Posterior vena cava (tissue), 2 donors: ENCODE results near the gene AMH. TPM values are rescaled to one million over a fixed set of nuclear protein-coding genes. Genes with fewer than 3 reads are reported as not detected.

ENCODE experiments used
- DNase-seq: peaks from one replicate; pipeline ENCODE4 v3.0.0-alpha.2; 2020; ENCODE audit warnings: low spot score
- intact Hi-C, 2 donors: fragments of 100-400 bp; cut with DNase I; formaldehyde crosslinking; loops; one replicate each; pipeline versions ENCODE4 v1.14.1 to v1.14.2; 2022 to 2023
- total RNA-seq, 2 donors: library from RNA; stranded (reverse); fragmentation: NEBNext Ultra II Directional; extraction: Animal tissue kit (Norgen Biotek cat#: 25700); gene quantifications; one replicate each; pipeline ENCODE4 v1.2.1, GENCODE V29; 2021
- donor health status: DM: yes; HTN: yes; CAD: no.
- donor health status: DM: yes; HTN: yes; CAD: no.

The AMH gene
- total RNA-seq, 2 donors from 2014 or later = 0.46 to 1.1 TPM

DNA sequence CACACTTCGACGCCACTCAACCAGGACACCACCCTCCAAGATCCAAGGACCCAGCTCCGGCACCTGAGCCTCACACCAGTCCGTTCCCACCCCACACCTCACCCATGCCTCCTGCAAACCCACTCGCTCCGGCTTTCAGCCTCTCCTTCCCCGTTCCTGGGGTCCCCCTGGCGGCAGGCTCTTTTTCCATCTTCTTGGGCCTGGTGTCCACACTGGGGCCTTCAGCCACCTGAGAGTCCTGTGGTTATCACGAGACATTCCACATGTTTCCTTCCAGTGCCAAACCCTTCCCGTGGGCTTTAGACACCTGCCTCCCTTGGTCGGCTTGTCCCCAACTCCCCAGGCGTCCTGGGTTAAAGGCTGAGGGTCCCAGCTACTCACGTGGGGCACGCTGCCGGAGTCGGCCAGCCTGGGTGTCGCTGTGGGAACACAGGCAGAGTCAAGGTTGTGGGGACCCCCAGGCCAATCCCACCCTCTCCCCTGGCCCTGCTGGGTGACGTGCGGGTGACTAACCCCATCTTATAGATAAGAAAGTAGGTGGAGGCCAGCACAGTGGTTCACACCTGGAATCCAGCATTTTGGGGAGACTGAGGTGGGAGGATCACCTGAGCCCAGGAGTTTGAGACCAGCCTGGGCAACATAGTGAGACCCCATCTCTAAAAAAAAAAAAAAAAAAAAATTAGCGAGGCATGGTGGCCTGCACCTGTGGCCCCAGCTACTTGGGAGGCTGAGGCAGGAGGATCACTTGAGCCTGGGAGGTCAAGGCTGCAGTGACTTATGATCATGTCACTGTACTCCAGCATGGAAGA lies 5.1 kb downstream of the AMH start:
- no peak for DNase-seq
- intact Hi-C loops = no loop called here

- intact Hi-C loops = no loop called here
Measured at GRCh38 chr19:2255112-2255845, 6.2 kb downstream of the AMH start.

GRCh38 chr19:2255982-2256685 lies 7.0 kb downstream of the AMH start, which contains the start of gene JSRP1:
Gene JSRP1 (minus strand): TSS chr19:2256417. CDS start chr19:2255314, 1,103 bp downstream.
- intact Hi-C loops = no loop called here
- DNase-seq = no peak

More at GRCh38 chr19:2255112-2255845, 6.2 kb downstream of the AMH start:
- DNase-seq = no peak

DNA sequence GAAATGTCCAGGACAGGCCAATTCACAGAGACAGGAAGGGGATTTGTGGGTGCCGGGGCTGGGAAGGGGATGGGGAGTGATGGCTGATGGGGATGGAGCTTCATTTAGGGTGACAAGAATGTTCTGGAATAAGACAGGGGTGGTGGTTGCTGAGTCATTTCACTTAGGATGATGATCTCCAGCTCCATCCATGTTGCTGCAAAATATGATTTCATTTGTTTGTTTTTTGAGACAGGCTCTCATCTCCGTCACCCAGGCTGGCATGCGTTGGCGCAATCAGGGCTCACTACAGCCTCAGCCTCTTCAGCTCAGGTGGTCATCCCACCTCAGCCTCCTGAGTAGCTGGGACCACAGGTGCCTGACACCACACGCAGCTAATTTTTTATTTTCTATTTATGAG lies 10.2 kb downstream of the AMH start:
- DNase-seq = no peak
- intact Hi-C loops = no loop called here

- intact Hi-C loops = no loop called here
- DNase-seq = no peak
Measured at GRCh38 chr19:2260341-2260805, 11.2 kb downstream of the AMH start.

DNA sequence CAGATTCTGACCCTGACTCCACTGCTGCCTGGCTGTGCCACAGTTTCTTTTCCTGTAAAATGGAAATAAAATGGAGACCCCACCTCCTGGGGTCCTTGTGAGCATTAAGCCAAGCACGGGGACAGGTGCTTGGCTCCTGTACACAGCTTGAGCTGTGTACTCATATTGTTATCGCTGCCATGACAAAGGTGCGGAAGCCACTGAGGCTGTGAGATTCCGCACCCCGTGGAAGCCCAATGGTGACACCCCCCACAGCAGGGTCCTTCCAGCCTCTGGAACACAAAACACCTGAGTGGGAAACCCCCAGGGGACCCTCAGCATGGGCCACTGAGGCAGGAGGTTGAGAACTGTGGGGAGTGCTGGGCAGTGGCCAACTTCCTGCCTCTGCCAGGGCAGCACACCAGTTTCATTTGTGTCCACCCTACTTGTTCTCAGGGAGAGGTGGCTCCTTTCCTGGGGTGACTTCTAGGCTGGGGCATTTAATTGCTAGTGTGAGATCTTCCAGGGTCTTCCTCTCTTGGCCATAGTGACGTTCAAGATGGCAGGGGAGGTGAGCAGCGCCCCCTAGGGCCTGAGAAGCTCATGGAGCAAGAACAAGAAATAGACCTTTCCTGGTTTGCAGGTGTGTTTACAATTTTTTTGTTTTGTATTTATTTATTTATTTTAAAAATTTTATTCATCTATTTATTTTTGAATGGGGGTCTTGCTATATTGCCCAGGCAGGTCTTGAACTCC lies 12.5 kb downstream of the AMH start:
- intact Hi-C loops = no loop called here
- DNase-seq = no peak

DNA sequence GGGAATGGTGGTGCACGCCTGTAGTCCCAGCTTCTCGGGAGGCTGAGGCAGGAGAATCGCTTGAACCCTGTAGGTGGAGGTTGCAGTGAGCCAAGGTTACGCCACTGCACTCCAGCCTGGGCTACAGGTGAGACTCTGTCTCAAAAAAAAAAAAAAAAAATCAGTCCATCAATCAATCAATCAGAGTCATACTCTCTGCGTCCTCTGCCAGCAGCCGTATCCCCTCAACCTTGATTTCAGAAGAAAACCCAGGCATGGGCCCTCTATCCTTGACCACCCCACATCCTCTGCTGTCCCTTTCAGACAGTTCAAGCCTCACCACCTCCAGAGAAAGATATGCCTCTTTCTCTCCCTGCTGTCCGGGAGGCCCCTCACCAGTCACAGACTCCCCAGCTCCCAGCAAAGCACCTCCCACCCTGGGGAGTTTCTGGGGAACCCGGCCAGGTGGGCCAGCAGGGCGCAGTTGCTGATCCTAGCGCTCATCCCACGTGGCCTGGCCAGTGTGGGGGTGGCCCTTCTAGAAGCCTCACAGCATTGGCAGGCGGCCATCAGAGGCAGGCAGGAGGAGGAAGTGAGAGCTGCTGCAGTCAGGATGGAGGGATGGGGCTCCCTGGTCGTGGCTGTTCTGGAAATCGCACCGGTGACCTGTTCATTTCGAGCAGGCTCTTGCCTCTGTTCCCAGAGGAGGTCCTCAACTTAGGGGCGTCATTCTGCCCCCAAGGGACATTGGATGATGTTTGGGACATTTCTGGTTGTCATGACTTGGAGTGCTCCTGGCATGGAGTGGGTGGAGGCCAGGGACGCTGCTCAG lies 17.3 kb downstream of the AMH start:
- DNase-seq = peak; percentile 96
- intact Hi-C loops = no loop called here

DNA sequence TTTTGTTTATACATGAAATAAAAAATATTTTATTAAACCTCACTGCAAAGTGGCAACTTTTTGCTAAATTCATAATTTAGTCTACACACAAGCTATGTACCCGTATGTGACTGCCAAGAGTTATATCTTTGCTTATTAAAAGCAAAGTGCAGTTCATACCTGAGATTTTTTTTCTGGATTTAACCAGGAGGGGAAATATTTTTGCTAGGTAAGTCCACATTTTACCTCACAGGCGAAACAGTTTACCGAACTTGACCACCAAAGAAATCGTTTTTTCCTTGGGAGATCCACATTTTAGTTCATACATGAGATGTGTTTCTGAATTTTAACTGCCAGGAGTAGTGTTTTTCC lies 19.3 kb downstream of the AMH start:
- intact Hi-C loops = no loop called here
- DNase-seq = no peak

DNA sequence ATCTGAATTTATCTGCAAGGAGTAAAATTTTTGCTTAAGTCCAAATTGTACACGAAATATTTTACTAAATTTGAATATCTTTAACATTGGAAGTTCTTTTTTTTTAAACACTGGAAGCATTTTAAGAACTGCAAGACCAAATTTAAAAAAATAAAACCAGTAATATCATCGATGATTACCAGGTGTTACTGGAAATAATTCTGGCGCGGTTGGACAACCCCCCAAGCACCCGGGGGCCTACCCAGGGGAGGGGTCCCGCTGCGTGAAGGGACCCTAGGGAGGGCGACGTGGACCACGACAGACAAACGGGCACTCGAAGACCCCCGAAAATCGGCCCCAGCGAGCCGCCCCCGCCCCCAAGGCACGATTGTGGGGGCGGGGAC lies 19.7 kb downstream of the AMH start:
- intact Hi-C loops = no loop called here
- no peak for DNase-seq

GRCh38 chr19:2269244-2270156 lies 20.4 kb downstream of the AMH start:
- intact Hi-C loops = no loop called here

DNA sequence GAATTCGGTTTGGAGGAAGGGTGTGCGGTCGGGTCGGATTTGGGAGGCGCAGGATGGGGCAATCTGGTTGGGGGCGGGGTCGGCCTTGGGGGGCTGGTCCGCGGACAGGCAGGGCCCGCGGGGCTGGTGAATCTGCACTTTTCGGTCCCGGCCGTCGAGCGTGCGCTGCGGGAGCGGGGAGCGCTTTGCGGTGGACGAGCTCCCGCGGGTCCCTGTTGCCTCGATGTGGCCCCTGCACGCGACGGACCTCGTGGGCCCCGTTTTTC lies 21.0 kb downstream of the AMH start:
- DNase-seq = peak; percentile 92
- intact Hi-C loops = no loop called here

More at GRCh38 chr19:2269244-2270156, 20.4 kb downstream of the AMH start:
- peak; percentile 100 for DNase-seq

DNA sequence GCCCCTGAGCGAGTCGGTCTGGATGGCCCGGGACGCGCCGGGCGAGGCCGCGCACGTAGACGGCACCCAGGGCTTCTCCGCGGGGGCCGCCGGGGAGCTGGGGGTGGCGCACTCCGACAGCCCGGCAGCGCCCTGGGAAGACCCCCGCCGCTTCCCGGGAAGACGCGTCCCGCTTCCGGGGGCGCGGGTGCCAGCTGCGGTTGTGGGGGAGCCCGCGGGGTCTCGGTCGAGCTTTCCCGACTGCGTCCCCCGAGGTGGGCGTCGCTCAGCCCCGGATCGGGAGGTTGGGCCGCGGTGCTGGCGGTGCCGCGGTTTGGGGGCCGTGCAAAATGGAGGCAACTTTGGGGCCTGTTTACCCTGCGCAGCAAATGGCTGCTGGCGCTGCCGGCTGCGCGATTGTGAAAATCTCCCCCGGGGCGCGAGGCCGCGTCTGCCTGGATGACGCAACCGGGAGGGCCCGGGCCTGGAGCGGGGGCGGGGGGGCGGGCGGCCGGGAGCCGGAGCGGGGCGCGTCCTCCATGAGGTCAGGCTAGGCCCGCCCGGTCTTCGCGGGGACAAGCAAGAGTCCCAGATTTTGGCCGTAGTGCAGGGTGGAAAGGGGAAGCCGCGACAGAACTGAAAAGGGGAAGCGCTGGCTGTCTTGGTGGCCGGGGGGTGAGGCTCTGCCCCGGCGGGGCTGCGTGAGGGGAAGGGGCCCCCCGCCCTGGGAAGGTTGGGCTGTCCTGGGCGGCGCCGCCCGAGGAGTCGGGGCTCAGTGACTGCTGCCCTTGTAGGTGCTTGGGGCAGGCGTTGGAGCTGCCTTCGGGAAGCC lies 21.5 kb downstream of the AMH start:
- DNase-seq = peak; percentile 97
- intact Hi-C loops = no loop called here

DNA sequence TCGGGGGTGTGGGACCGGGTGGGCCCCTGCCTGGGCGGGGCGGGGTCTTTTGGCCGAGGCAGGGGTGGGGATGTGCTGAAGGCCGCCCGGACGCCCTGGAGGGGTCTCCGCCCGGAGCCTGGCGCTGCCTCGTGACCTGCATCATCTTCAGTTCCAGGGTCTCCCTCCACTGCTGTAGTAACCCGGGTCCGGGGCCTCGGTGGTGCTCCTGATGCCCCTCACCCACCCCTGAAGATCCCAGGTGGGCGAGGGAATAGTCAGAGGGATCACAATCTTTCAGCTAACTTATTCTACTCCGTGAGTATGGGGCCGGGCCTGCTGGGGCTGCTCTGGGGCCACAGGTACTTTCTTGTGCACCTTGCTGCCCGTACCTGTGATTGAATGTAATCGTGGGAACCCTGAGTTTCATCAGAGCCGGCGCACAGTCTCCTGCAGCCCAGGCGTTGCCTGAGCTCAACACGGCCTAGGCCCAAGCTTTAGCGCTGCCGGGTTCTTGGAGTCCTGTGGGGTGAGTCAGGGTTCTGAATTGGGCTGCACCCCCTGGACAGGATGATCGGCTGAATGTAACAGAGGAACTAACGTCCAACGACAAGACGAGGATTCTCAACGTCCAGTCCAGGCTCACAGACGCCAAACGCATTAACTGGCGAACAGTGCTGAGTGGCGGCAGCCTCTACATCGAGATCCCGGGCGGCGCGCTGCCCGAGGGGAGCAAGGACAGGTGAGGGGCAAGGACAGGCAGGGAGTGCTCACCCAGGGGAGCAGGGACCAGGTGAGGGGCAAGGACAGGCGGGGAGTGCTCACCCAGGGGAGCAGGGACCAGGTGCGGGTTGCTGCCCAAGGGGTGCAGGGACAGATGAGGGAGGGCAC lies 22.3 kb downstream of the AMH start:
- intact Hi-C loops = loop anchor here in 1 of 2 donors (2.0 kb wide), 2 partner anchors 31 to 115 kb away; no protein-coding TSS in a partner anchor
- peak; percentile 88 for DNase-seq

- peak; percentile 92 for DNase-seq
- intact Hi-C loops = loop anchor here in 1 of 2 donors (2.0 kb wide), 2 partner anchors 33 to 117 kb away; no protein-coding TSS in a partner anchor
Measured at GRCh38 chr19:2273356-2274184, 24.4 kb downstream of the AMH start.

DNA sequence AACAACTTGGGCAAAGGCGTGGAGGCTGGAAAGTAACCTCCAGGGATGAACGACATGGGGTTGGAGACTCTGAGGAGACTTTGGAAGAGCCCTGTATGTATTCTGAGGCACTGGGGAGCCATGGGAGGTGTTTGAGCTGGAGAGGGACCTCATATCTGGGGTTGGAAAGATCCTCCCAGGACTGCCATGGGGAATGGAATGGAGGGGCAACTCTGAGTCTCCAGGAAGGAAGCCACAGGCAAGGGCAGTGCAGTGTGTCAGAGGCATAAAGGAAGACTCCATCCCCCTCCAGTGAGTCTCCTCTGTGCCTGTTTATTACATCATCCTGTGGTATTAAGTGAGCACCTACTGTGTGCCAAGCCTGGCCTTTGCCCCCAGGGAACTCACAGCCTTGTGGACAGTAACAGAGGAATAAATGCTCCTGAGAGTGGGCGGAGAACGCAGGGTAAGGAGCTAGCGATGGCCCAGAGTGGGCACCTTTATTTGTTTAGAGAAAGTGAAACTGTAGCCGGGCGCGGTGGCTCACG lies 25.1 kb downstream of the AMH start:
- intact Hi-C loops = no loop called here
- DNase-seq = no peak
